IMR-90 (cell line): Measurements from ENCODE around the gene FAM83E. TPM values are rescaled to one million over a fixed set of nuclear protein-coding genes. Genes with fewer than 3 reads are reported as not detected.
A peak's percentile ranks its signal among the peaks of the same experiment; 100 is the strongest.

Source experiments
- ATAC-seq: fragments of 200-7000 bp; cut with Tn5 transposase; 2 replicates; pipeline ENCODE4 v1.9.1; 2020; ENCODE audit warnings: low read depth, mild to moderate bottlenecking, moderate library complexity
- BruUV-seq: library from RNA; stranded (reverse); fragments of 400-500 nt; replicated peaks from 2 replicates; lab custom pipeline; 2021; lab: Mats Ljungman, UMichigan
- CTCF ChIA-PET: fragments of 300-600 bp; formaldehyde crosslinking; extraction: SDS; loops from one replicate; lab custom pipeline; 2021; ENCODE audit warnings: antibody characterized with exemption; lab: Yijun Ruan, JAX
- POLR2A ChIA-PET: fragments of 300-600 bp; sonication (Branson Sonifier 250); formaldehyde crosslinking; loops from one replicate; lab custom pipeline; 2022; ENCODE audit warnings: antibody characterized with exemption; ENCODE audit not compliant: unreplicated experiment; lab: Charles Lee
- DNase-seq: peaks from one replicate; pipeline ENCODE4 v3.0.0; 2013
- H2AFZ ChIP-seq: replicated peaks from 2 replicates; pipeline ENCODE3; 2013; ENCODE audit warnings: low read length, mild to moderate bottlenecking; ENCODE audit not compliant: poor library complexity
- H2AK5ac ChIP-seq: 2 replicates; pipeline ENCODE4 v1.6.1; 2013; ENCODE audit warnings: low read depth, low read length, inconsistent platforms
- H2AK9ac ChIP-seq: replicated peaks from 2 replicates; pipeline ENCODE3; 2013; ENCODE audit warnings: mild to moderate bottlenecking, low read depth, low read length, moderate library complexity; ENCODE audit not compliant: poor library complexity
- H2BK120ac ChIP-seq: 2 replicates; pipeline ENCODE4 v1.6.1; 2013; ENCODE audit warnings: low read depth, low read length, inconsistent platforms
- H2BK15ac ChIP-seq: 3 replicates; pipeline ENCODE4 v1.6.1; 2013; ENCODE audit warnings: low read depth, low read length, inconsistent platforms
- H2BK20ac ChIP-seq: 2 replicates; pipeline ENCODE4 v1.6.1; 2013; ENCODE audit warnings: low read depth, mild to moderate bottlenecking, inconsistent platforms, low read length, moderate library complexity
- H2BK5ac ChIP-seq: 2 replicates; pipeline ENCODE4 v1.6.1; 2013; ENCODE audit warnings: mild to moderate bottlenecking, low read depth, low read length, inconsistent platforms; ENCODE audit not compliant: poor library complexity, severe bottlenecking
- H3K14ac ChIP-seq: replicated peaks from 2 replicates; pipeline ENCODE4 v1.6.1; 2013; ENCODE audit warnings: low read depth, low read length, inconsistent platforms
- H3K18ac ChIP-seq: 2 replicates; pipeline ENCODE4 v1.6.1; 2013; ENCODE audit warnings: low read depth, low read length, control low read depth
- H3K23ac ChIP-seq: 2 replicates; pipeline ENCODE4 v1.6.1; 2013; ENCODE audit warnings: low read depth, low read length, inconsistent platforms
- H3K27ac ChIP-seq: 2 replicates; pipeline ENCODE4 v1.5.1; 2013; ENCODE audit warnings: mild to moderate bottlenecking, control low read depth, low read length; ENCODE audit not compliant: insufficient read depth
- H3K27me3 ChIP-seq: 2 replicates; pipeline ENCODE4 v1.6.1; 2013; ENCODE audit warnings: low read length; ENCODE audit not compliant: control insufficient read depth, insufficient read depth
- H3K36me3 ChIP-seq: 2 replicates; pipeline ENCODE4 v1.6.1; 2013; ENCODE audit warnings: low read length, mixed read lengths; ENCODE audit not compliant: control insufficient read depth, insufficient read depth
- H3K4ac ChIP-seq: 2 replicates; pipeline ENCODE4 v1.6.1; 2013; ENCODE audit warnings: low read depth, low read length, inconsistent platforms
- H3K4me1 ChIP-seq: 2 replicates; pipeline ENCODE4 v1.6.1; 2013; ENCODE audit warnings: low read length, mixed read lengths; ENCODE audit not compliant: control insufficient read depth, insufficient read depth
- H3K4me2 ChIP-seq: 2 replicates; pipeline ENCODE4 v1.6.1; 2013; ENCODE audit warnings: low read depth, mild to moderate bottlenecking, control low read depth, low read length, moderate library complexity
- H3K4me3 ChIP-seq: 2 replicates; pipeline ENCODE4 v1.5.1; 2013; ENCODE audit warnings: low read depth, mild to moderate bottlenecking, control low read depth, low read length, moderate library complexity; ENCODE audit not compliant: insufficient read depth
- H3K56ac ChIP-seq: 2 replicates; pipeline ENCODE4 v1.6.1; 2013; ENCODE audit warnings: low read length, inconsistent platforms; ENCODE audit not compliant: insufficient read depth; ENCODE audit errors: extremely low read depth
- H3K79me1 ChIP-seq, 2 experiments: 2 replicates each; pipeline ENCODE4 v1.6.1; 2013; ENCODE audit warnings: low read length in 2 of 2, inconsistent platforms in 1 of 2, low read depth in 1 of 2
- H3K9ac ChIP-seq: 2 replicates; pipeline ENCODE4 v1.6.1; 2013; ENCODE audit warnings: low read depth, low read length, control low read depth
- H3K9me1 ChIP-seq: 2 replicates; pipeline ENCODE4 v1.6.1; 2013; ENCODE audit warnings: low read length, inconsistent platforms; ENCODE audit not compliant: insufficient read depth
- H3K9me3 ChIP-seq: 2 replicates; pipeline ENCODE4 v1.6.1; 2013; ENCODE audit warnings: low read length; ENCODE audit not compliant: control insufficient read depth, insufficient read depth
- H4K20me1 ChIP-seq: 2 replicates; pipeline ENCODE4 v1.6.1; 2013; ENCODE audit warnings: low read length, inconsistent platforms; ENCODE audit not compliant: insufficient read depth
- H4K5ac ChIP-seq: 2 replicates; pipeline ENCODE4 v1.6.1; 2013; ENCODE audit warnings: mild to moderate bottlenecking, low read depth, low read length, control low read depth
- H4K8ac ChIP-seq, 2 experiments: 2 replicates each; pipeline ENCODE4 v1.6.1; 2013; ENCODE audit warnings: low read depth in 2 of 2, low read length in 2 of 2, control low read depth in 1 of 2, inconsistent platforms in 1 of 2
- H4K91ac ChIP-seq: 2 replicates; pipeline ENCODE4 v1.6.1; 2013; ENCODE audit warnings: low read depth, low read length, inconsistent platforms; ENCODE audit not compliant: insufficient read depth
- MAFK ChIP-seq: IDR thresholded peaks from 2 replicates; pipeline ENCODE4 v1.6.1; 2012; ENCODE audit warnings: low read depth, low read length, improper control_type of control experiment
- RCOR1 ChIP-seq: IDR thresholded peaks from 2 replicates; pipeline ENCODE4 v1.6.1; 2012; ENCODE audit warnings: mild to moderate bottlenecking, low read length, improper control_type of control experiment; ENCODE audit not compliant: insufficient replicate concordance
- RFX5 ChIP-seq: IDR thresholded peaks from 2 replicates; pipeline ENCODE4 v1.8.0; 2012; ENCODE audit warnings: low read depth, mild to moderate bottlenecking, low read length, moderate library complexity
- WGBS, 2 experiments: methylation state at CpG; one replicate each; pipeline versions ENCODE4 v1.1.5 to v1.1.7; 2013; ENCODE audit warnings: missing lambda C conversion rate in 2 of 2; ENCODE audit not compliant: insufficient read length in 1 of 2; ENCODE audit errors: extremely low coverage in 2 of 2; 5-methylcytosine and 5-hydroxymethylcytosine counted together
- dilution Hi-C: fragments of 300-500 bp; cut with HindIII; formaldehyde crosslinking; loops from one replicate; pipeline ENCODE4 v1.14.3; 2018; ENCODE audit warnings: low sequenced_read_pairs; ENCODE audit not compliant: unreplicated experiment
- in situ Hi-C: fragments of 300-500 bp; cut with MboI; formaldehyde crosslinking; loops from 3 replicates; pipeline ENCODE4 v1.14.3; 2019; ENCODE audit warnings: low sequenced_read_pairs, inconsistent platforms, mixed read lengths
- intact Hi-C: fragments of 100-400 bp; cut with micrococcal nuclease; formaldehyde crosslinking; loops from 2 replicates; pipeline ENCODE4 v1.10.0; 2022
- polyA plus RNA-seq, 3 experiments: library from polyadenylated mRNA; depleted of rRNA; stranded (reverse); fragments of >200 nt; gene quantifications; 2 replicates each; pipeline ENCODE4 v1.2.3, GENCODE V29; 2012; ENCODE audit warnings: low replicate concordance in 1 of 3
- total RNA-seq: library from RNA; depleted of rRNA; stranded (reverse); fragments of >200 nt; gene quantifications from 2 replicates; pipeline ENCODE4 v1.2.3, GENCODE V29; 2012

The FAM83E gene
- total and polyA plus RNA-seq, 2 of the 4 experiments (the other 2 are of a cell fraction) = 0.05 to 0.36 TPM

DNA sequence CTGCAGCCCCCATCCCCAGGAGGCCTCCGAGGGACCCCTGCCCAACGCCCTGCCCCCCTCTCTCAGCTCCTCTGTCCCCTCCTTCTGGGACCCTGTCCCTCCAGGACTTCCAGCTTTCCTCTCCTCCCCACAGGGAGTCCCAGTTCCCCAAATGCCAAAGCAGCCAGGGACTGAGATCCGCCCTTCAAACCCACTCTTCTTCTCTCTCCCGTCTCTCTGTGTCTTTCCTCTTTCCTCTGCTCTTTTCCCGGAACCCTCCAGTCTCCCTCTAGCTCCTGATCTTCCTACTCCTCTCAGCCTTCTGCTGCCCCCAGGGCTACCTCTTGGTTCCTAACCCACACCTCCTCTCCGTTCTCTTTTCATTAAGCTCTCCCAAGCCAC is 30.7 kb upstream of the FAM83E start:
- Histone ChIP-seq H3K79me1 (no peaks in the 10 kb centered on the region), H2BK5ac (no peak overlapping the region), H3K14ac (peak overlapping the region; percentile 3), H4K8ac (peak overlapping the region; percentile 76 to 93; a peak in 3 of 4 replicates), H3K36me3 (no peaks in the 10 kb centered on the region), H2AK9ac (no peak overlapping the region), H3K56ac (no peak overlapping the region), H2BK15ac (0 out of 3 replicates have a peak overlapping the region, but pooled peaks have one; percentile 26), H4K91ac (0 out of 2 replicates have a peak overlapping the region, but pooled peaks have one; percentile 1), H3K23ac (peak overlapping the region; percentile 17), H3K18ac (no peak overlapping the region), H3K9me3 (no peaks in the 10 kb centered on the region), H2BK120ac (peak overlapping the region; percentile 52; the same call in 1 of the 2 replicates), H2AK5ac (no peak overlapping the region), H4K20me1 (no peaks in the 10 kb centered on the region), H4K5ac (peak overlapping the region; percentile 3), H2AFZ (peak overlapping the region; percentile 91), H3K4me3 (peak overlapping the region; percentile 44), H3K27me3 (no peaks in the 10 kb centered on the region), H3K4me1 (peaks cover 5% of the 10 kb centered on the region), H3K4me2 (peak overlapping the region; percentile 84), H3K4ac (0 out of 2 replicates have a peak overlapping the region, but pooled peaks have one; percentile 41), H3K9me1 (no peaks in the 10 kb centered on the region; the same call in 1 of the 2 replicates), H3K27ac (peak overlapping the region; percentile 21; the same call in 1 of the 2 replicates), H3K9ac (peak overlapping the region; percentile 13), H2BK20ac (no peak overlapping the region)
- ChIA-PET CTCF (interaction anchor here (0.5 to 1.4 kb wide), 4 partner anchors 137 to 681 kb away, joined by 3 to 6 read pairs (median 4); no protein-coding TSS in a partner anchor), POLR2A (interaction anchor here (0.7 kb wide), 1 partner anchor 197 kb away, joined by 3 read pairs; no protein-coding TSS in a partner anchor)
- WGBS, 2 experiments = 0% methylated on average over 3 of the region's 6 CpGs; no CpG with 5 or more reads in 1 of the 2 experiments
- BruUV-seq = no TSS peak
- no peak for DNase-seq
- no peak; the same call in 1 of the 2 replicates for ATAC-seq
- in situ Hi-C loops (loop anchor here (10.0 kb wide), 2 partner anchors 189 to 319 kb away; partner anchors contain the start of genes FTL and HSD17B14), intact Hi-C loops (loop anchor here (5.0 to 10.0 kb wide), 2 partner anchors 197 to 319 kb away; partner anchors contain the start of gene FTL), dilution Hi-C loops (no loop called here)
- no peak for TF ChIP-seq RFX5
- no peak for TF ChIP-seq RCOR1
- TF ChIP-seq MAFK = no peak
